ENCODE results near the gene TRMT2A.

GRCh38 chr22:20137671-20138416, 20.8 kb upstream of the TRMT2A start:
- no peak for TF ChIP-seq CTCF (IDR thresholded peaks at IDR 0.05)
- no peak for TF ChIP-seq EZH2phosphoT487 (IDR thresholded peaks at IDR 0.05)
